ENCODE measurements around the gene NFE2L3.

Gene NFE2L3

GRCh38 chr7:26201247-26202018 lies 49.4 kb downstream of the NFE2L3 start, which contains the start of gene CBX3:
TSS of gene CBX3 (plus strand) at chr7:26201745. CDS start at chr7:26202999, 1,254 bp downstream.
- DNase-seq, result peak; percentile 97

- DNase-seq, result no peak
Measured at GRCh38 chr7:26202019-26202990, 50.3 kb downstream of the NFE2L3 start.

- DNase-seq, result no peak
Measured at GRCh38 chr7:26203016-26203415, 51.0 kb downstream of the NFE2L3 start.

- no peak for DNase-seq
Measured at GRCh38 chr7:26208040-26208439, 56.0 kb downstream of the NFE2L3 start.

GRCh38 chr7:26212921-26213718 lies 61.1 kb downstream of the NFE2L3 start:
- DNase-seq, result no peak

- no peak for DNase-seq
Measured at GRCh38 chr7:26213807-26214515, 62.0 kb downstream of the NFE2L3 start.

GRCh38 chr7:26216049-26216448 lies 64.1 kb downstream of the NFE2L3 start:
- no peak for DNase-seq

- no peak for DNase-seq
Measured at GRCh38 chr7:26224359-26224758, 72.4 kb downstream of the NFE2L3 start.

- DNase-seq, result no peak
Measured at GRCh38 chr7:26227987-26228386, 76.0 kb downstream of the NFE2L3 start.

- DNase-seq, result no peak
Measured at GRCh38 chr7:26233902-26234511, 82.0 kb downstream of the NFE2L3 start.

All from NCI-H1417 treated with DMSO at 0.1 percent for 48 hours (cell line).